ENCODE data around the gene PER3. TPM values are rescaled to one million over a fixed set of nuclear protein-coding genes. Genes with fewer than 3 reads are reported as not detected.

Gene PER3
- total RNA-seq, 4 donors from 2014 or later: 3.8 to 23.9 (median 12.9) TPM

DNA sequence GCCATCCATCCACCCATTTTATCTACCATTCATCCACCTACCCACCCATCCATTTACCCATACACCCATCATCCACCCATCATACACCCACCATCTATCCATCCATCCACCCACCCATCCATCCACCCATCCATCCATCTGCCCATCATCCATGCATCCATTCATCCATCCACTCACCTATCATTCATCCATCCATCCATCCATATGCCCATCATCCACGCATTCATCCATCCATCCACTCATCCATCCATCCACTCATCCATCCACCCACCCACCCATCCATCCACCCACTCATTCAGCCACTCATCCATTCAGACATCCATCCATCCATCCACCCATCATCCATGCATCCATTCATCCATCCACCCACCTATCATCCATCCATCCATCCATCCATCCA is 100.7 kb downstream of the PER3 start:
- Histone ChIP-seq H3K4me1 (peaks cover 0 to 4% (median 0%) of the 10 kb centered on the region in 4 donors), H3K27ac (no peak overlapping the region), H3K9me3 (no peaks in the 10 kb centered on the region), H3K36me3 (no peaks in the 10 kb centered on the region), H3K27me3 (peaks cover 15% of the 10 kb centered on the region), H3K4me3 (no peak overlapping the region)
- TF ChIP-seq POLR2AphosphoS5 (IDR thresholded peaks at IDR 0.05) (no peak), CTCF (IDR thresholded peaks at IDR 0.05) (no peak), EP300 (IDR thresholded peaks at IDR 0.05; ENCODE audit: low read depth) (no peak), POLR2A (IDR thresholded peaks at IDR 0.05) (no peak)
- intact Hi-C loops (cut with DNase I; ENCODE audit: low total_unique reads): no loop called here
- no peak for DNase-seq
- in situ Hi-C loops (cut with MboI; ENCODE audit: low pct_ligation_motif_present in 1 of 4, low pct_unique_long_range_greater_than_20kb in 1 of 4, low sequenced_read_pairs in 3 of 4): no loop called here
- WGBS, 2 donors (ENCODE audit: low coverage in 1 of 2): 93 to 94% methylated on average over 1 of the region's 1 CpG

DNA sequence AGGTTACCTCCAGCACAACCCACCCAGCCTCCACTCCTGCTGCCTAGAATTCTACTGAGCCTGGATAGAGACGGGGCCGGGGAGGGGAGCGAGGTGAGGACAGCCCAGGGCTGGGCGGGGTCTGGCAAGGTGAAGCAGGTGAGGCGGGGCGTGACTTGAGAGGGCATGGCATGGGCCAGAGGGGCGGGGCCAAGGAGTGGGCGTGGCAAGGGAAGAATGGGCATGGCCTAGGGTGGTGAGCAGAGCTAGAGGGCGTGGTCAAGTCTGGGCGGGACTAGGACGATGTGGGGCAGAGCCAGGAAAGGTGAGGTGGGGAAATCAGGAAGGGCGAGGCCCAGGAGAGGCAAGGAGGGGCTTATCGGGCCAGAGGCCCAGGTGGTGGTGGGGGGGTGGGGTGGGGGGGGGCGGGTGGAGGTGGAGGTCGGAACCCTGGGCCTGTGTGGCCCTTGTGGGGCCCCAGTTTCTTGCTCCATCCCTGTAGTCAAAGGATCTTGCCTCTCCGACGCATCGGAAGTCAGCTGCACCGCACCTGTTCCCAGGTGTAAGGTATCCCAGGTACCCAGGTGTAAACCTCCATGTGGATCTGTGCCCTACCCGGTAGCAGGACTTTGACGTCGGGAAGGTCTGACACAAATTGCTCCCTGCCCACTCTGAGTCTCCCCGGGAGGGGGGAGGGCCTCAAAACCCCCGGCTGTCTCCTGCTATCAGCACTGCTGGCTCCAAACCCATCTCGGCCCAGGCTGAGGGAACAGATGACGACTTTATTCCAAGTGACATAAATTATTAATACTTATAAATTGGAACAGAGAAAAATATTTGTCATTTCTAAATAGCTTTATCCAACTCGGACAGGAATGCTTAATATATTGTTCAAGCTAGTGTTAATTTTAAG is 101.7 kb downstream of the PER3 start:
- WGBS, 2 donors (ENCODE audit: low coverage in 1 of 2): 20 to 28% methylated on average over 1 to 26 of the region's 27 CpGs
- Histone ChIP-seq H3K27ac (no peak overlapping the region), H3K4me1 (peaks cover 0 to 4% (median 0%) of the 10 kb centered on the region in 4 donors), H3K36me3 (no peaks in the 10 kb centered on the region), H3K27me3 (peaks cover 18% of the 10 kb centered on the region), H3K9me3 (no peaks in the 10 kb centered on the region), H3K4me3 (no peak overlapping the region)
- intact Hi-C loops (cut with DNase I; ENCODE audit: low total_unique reads): no loop called here
- no peak for TF ChIP-seq CTCF (IDR thresholded peaks at IDR 0.05)
- TF ChIP-seq EP300 (IDR thresholded peaks at IDR 0.05; ENCODE audit: low read depth): no peak
- no peak for TF ChIP-seq POLR2A (IDR thresholded peaks at IDR 0.05)
- TF ChIP-seq POLR2AphosphoS5 (IDR thresholded peaks at IDR 0.05): no peak
- in situ Hi-C loops (cut with MboI; ENCODE audit: low pct_ligation_motif_present in 1 of 4, low pct_unique_long_range_greater_than_20kb in 1 of 4, low sequenced_read_pairs in 3 of 4): no loop called here
- DNase-seq: peak; percentile 92

DNA sequence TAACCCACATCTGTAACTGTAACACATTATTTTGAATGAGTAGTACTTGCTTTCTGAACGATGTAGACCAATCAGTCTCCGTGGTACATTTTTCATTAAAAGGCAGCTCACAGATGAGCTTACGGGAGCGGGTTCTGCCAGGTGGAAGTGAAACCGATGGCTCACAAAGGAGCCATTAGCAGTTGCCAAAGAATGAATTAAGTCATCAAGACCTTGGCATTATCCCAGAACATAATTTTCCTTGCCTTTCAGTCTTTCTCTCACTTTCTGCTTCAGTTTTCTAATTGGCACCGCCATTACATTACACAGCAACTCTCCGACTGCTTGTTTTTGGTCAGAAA is 102.3 kb downstream of the PER3 start:
- TF ChIP-seq POLR2A (IDR thresholded peaks at IDR 0.05) (no peak), EP300 (IDR thresholded peaks at IDR 0.05; ENCODE audit: low read depth) (no peak), POLR2AphosphoS5 (IDR thresholded peaks at IDR 0.05) (no peak), CTCF (IDR thresholded peaks at IDR 0.05) (no peak)
- peaks cover 18% of the 10 kb centered on the region for H3K27me3 ChIP-seq
- 57 to 63% methylated on average over 7 of the region's 7 CpGs for WGBS, 2 donors (ENCODE audit: low coverage in 1 of 2)
- DNase-seq: no peak
- H3K9me3 ChIP-seq: no peaks in the 10 kb centered on the region
- intact Hi-C loops (cut with DNase I; ENCODE audit: low total_unique reads) (no loop called here), in situ Hi-C loops (cut with MboI; ENCODE audit: low pct_ligation_motif_present in 1 of 4, low pct_unique_long_range_greater_than_20kb in 1 of 4, low sequenced_read_pairs in 3 of 4) (no loop called here)
- H3K36me3 ChIP-seq: no peaks in the 10 kb centered on the region
- no peak overlapping the region for H3K27ac ChIP-seq
- H3K4me1 ChIP-seq: peaks cover 0 to 4% (median 0%) of the 10 kb centered on the region in 4 donors
- H3K4me3 ChIP-seq: no peak overlapping the region

DNA sequence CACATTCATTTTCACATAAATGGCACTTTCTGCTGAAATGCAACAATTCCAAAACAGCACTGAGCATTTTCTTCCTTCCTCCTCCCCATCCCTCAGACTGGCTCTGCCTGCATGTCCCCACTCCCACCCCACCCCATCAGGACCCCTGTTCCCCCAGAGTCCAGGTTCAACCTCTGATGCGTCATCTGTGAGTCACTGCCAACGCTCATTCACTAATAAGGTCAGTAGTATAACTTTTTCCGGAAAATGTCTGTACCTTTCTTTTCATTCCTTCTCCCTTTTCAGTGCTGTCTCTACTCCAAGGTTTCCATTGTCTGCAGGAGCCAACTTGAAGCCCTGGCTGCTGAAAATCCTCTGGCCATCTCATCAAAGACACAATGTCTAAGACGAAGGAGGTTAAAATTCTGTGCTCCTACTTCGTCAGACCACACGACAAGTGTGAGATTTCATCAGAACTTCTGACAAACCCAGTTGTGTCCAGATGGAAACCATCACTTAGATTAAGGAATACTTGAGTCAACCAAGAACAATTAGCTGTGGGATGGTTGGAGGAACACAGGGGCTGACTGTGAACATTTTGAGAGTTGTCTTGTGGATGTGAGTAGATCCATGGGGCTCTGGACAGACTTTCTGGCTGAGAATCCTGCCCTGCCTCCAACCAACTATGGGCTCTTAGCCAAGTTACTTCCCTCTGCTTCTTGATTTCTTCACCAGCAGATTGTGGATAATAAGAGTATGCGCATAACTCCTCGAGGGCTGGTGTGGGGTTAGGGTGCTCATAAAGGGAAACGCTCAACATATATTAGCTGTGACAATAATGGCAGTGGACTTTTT is 104.4 kb downstream of the PER3 start:
- no peaks in the 10 kb centered on the region for H3K36me3 ChIP-seq
- in situ Hi-C loops (cut with MboI; ENCODE audit: low pct_ligation_motif_present in 1 of 4, low pct_unique_long_range_greater_than_20kb in 1 of 4, low sequenced_read_pairs in 3 of 4): no loop called here
- 80 to 82% methylated on average over 9 of the region's 9 CpGs for WGBS, 2 donors (ENCODE audit: low coverage in 1 of 2)
- intact Hi-C loops (cut with DNase I; ENCODE audit: low total_unique reads): no loop called here
- peaks cover 18% of the 10 kb centered on the region for H3K27me3 ChIP-seq
- no peak for DNase-seq
- H3K27ac ChIP-seq: no peak overlapping the region
- peaks cover 0 to 4% (median 0%) of the 10 kb centered on the region in 4 donors for H3K4me1 ChIP-seq
- TF ChIP-seq POLR2A (IDR thresholded peaks at IDR 0.05) (no peak), POLR2AphosphoS5 (IDR thresholded peaks at IDR 0.05) (no peak), EP300 (IDR thresholded peaks at IDR 0.05; ENCODE audit: low read depth) (no peak), CTCF (IDR thresholded peaks at IDR 0.05) (no peak)
- H3K4me3 ChIP-seq: no peak overlapping the region
- H3K9me3 ChIP-seq: no peaks in the 10 kb centered on the region
